ENCODE results near the gene PRPF39.

Gene PRPF39

DNA sequence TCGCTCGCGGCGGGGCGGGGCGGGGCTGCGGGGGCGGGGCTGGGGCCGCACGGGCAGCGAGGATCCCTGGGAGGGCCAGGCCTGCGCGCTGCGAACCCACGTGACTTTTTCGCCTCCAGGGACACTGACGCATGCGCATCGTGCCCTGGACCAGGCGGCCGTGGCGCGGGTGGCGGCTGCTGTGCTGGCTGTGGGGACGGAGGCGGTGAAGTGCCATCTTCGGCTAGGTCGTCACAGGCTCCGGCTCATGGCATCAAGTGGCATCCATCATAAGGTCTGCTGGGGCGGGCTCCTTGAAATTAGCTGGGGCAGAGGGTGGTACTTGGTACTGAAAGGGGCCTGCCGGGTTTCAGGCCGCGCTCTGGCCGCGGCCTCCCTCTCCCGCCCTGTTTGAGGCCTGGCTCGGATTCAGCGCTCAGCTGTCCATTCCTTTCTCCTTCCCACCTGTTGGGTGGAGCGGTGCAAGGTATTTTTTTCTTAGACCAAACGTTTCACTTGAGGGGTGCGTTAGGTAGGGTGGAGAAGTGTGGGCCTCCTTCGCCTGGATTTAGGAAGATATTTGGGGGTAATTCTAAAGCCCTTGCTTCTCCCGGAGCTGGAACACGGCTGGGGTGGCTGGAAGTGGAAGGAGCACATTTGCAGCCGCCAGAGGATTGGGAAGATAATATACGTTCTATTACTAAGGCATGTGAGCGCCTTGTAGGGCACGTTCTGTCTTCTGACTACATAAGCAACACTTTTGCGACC, at the start of gene PRPF39:
Gene PRPF39, plus strand, starts transcription at position 141 of the 747 bp plus-strand sequence. CDS start 11,124 bp downstream, outside the sequence.
- peak within 1 kb of the TSS; percentile 49 to 92 (median 85) for H3K27ac ChIP-seq
- peak within 1 kb of the TSS; percentile 47 to 86 (median 78) for H3K4me3 ChIP-seq

DNA sequence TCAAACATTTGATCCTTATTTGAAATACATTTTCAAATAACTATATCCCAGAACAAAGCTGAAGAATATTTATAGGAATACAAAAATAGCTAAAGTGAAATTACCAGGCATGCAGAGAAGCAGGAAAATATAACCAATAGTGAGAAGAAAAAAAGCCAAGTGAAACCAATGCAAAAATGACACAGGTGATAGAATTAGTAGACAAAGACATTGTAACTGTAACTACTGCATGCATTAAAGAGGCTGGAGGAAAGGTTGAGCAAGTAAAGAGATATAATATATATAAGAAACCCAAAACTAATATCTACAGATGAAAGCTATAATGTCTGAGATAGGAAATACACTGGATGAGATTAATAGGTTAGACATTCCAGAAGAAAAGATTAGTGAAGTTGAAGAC, 49.2 kb upstream of the PRPF39 start:
- no peak overlapping the region for H3K27ac ChIP-seq
- H3K4me3 ChIP-seq: no peak overlapping the region

- H3K4me3 ChIP-seq: no peak overlapping the region
- H3K27ac ChIP-seq: no peak overlapping the region
Observed at GRCh38 chr14:45038256-45038655, 45.7 kb upstream of the PRPF39 start.

- no peak overlapping the region for H3K4me3 ChIP-seq
- no peak overlapping the region for H3K27ac ChIP-seq
Observed at GRCh38 chr14:45038865-45039264, 45.1 kb upstream of the PRPF39 start.

DNA sequence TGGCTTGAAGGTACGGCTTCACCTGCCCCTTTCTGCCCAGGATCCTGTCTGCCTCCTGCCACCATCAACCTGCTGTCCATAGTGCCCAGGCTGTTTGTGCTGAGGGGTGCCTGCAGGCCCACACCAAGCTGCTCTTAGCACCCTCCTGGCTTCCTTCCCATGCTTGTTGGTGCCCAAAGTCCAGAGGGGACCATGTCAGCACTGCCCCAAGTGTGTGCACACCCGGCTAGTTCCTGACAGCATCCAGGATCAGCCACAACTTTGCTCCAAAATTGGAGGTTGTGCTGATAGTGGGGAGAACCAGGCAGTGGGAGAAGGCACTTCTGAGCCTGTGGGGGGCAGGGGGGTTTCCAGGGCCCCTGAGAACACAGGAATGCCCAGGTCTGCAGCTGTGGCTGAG, 44.5 kb upstream of the PRPF39 start:
- no peak overlapping the region for H3K4me3 ChIP-seq
- H3K27ac ChIP-seq: no peak overlapping the region

DNA sequence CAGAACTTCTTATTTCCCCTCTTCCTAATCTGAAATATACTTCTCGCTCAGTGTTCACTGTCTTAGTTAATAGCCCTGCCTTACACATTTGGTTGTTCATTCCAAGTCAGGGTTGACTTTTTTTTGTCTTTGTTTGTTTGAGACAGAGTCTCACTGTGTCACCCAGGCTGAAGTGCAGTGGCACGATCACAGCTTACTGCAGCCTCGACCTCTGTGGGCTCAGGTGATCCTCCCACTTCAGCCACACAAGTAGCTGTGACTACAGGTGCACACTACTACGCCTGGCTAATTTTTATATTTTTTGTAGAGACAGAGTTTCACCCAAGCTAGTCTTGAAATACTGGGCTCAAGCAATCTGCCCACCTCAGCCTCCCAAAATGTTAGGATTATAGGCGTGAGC, 42.3 kb upstream of the PRPF39 start:
- H3K27ac ChIP-seq: no peak overlapping the region
- H3K4me3 ChIP-seq: no peak overlapping the region

GRCh38 chr14:45044638-45045037, 39.3 kb upstream of the PRPF39 start:
- H3K27ac ChIP-seq: no peak overlapping the region
- no peak overlapping the region for H3K4me3 ChIP-seq

DNA sequence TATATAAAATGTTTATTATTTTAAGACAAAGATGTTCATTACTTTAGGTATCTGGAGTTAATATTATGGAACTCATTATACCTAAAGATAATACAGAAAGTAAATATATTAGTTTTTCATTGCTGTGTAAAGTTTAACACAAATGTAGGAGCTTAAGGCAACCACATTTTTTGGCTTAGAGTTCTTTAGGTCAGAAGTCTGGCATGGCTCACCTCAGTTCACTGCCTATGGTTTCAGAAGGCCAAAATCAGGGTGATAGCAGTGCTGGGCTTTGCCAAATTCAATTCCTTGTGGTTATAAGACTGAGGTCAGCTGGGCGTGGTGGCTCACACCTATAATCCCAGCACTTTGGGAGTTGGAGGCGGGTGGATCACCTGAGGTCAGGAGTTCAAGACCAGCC, 35.5 kb upstream of the PRPF39 start:
- Histone ChIP-seq H3K4me3 (no peak overlapping the region), H3K27ac (no peak overlapping the region)

GRCh38 chr14:45051180-45051579, 32.7 kb upstream of the PRPF39 start:
- no peak overlapping the region for H3K4me3 ChIP-seq
- no peak overlapping the region for H3K27ac ChIP-seq

- Histone ChIP-seq H3K27ac (no peak overlapping the region), H3K4me3 (no peak overlapping the region)
Observed at GRCh38 chr14:45051896-45052295, 32.0 kb upstream of the PRPF39 start.

DNA sequence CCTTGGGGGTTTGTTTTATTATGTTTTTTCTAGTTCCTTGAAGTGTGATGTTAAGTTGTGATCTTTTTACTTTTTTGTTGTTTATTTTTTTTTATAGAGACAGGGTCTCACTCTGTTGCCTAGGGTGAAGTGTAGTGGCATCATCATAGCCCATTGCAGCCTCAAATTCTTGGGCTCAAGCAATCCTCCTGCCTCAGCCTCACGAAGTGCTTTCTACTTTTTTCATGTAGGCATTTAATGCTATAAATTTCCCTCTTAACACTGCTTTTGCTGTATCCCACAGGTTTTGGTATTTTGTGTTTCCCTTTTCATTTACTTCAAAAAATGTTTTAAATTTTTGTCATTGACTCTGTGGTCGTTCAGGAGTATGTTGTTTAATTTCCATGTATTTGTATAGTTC, 26.6 kb upstream of the PRPF39 start:
- Histone ChIP-seq H3K4me3 (no peak overlapping the region), H3K27ac (no peak overlapping the region)

- Histone ChIP-seq H3K4me3 (no peak overlapping the region), H3K27ac (no peak overlapping the region)
Observed at GRCh38 chr14:45057881-45058364, 26.0 kb upstream of the PRPF39 start.

- Histone ChIP-seq H3K27ac (no peak overlapping the region), H3K4me3 (no peak overlapping the region)
Observed at GRCh38 chr14:45060551-45060950, 23.4 kb upstream of the PRPF39 start.

DNA sequence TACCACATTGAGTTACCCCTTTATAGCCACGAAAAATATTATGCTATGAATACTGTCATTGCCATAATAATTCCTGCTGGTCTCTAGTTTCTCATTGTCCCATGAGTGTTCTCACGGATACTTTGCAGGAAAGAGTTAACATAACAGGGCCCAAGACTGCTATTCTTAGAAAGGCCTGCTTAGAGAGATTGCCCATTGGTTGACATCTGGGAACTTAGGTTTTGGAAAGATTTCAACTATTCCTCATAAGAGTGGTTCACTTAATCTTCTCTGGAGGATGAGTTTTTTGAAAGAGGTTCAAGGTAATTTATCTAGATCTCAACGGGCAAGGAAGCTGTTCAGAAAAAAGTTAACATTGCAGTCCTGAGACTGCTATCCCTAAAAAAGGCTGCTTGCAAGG, 18.4 kb upstream of the PRPF39 start:
- Histone ChIP-seq H3K27ac (no peak overlapping the region), H3K4me3 (no peak overlapping the region)

- no peak overlapping the region for H3K27ac ChIP-seq
- no peak overlapping the region for H3K4me3 ChIP-seq
Observed at GRCh38 chr14:45065956-45066355, 18.0 kb upstream of the PRPF39 start.

DNA sequence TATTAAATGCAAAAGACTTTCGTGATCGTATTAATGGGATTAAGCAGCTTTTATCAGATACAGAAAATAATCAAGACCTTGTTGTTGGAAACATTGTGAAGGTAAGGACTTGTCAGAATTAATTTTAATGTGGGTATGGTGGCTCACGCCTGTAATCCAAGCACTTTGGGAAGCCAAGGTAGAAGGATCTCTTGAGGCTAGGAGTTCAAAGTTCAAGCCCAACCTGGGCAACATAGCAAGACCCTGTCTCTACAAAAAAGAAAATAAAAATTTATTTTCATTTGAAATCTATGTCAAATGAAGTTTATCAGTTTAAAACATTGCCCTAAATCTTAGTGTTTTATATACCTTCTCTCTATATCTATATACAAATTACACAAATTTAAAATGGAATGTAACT, 17.2 kb upstream of the PRPF39 start:
- H3K27ac ChIP-seq: no peak overlapping the region
- no peak overlapping the region for H3K4me3 ChIP-seq

GRCh38 chr14:45068396-45068795, 15.5 kb upstream of the PRPF39 start:
- no peak overlapping the region for H3K27ac ChIP-seq

DNA sequence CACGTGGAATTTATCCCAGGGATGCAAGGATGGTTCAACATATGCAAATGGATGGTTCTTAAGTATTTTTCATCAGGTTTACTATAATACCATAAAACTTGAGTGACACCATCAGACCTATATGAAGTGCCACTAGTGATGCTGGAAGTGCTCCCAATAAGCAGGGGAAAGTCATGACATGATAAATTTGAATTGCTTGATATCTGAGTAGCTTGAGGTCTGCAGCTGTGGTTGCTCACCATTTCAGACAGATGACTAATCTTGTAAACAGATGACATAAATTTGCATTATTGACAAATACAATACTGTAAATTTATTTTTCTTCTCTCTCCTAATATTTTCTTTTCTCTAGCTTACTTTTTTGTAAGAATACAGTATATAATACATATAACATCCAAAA, 13.7 kb upstream of the PRPF39 start:
- no peak overlapping the region for H3K4me3 ChIP-seq
- H3K27ac ChIP-seq: no peak overlapping the region

More at GRCh38 chr14:45068396-45068795, 15.5 kb upstream of the PRPF39 start:
- no peak overlapping the region for H3K4me3 ChIP-seq

GRCh38 chr14:45072126-45072525, 11.8 kb upstream of the PRPF39 start:
- Histone ChIP-seq H3K4me3 (no peak overlapping the region), H3K27ac (no peak overlapping the region)

DNA sequence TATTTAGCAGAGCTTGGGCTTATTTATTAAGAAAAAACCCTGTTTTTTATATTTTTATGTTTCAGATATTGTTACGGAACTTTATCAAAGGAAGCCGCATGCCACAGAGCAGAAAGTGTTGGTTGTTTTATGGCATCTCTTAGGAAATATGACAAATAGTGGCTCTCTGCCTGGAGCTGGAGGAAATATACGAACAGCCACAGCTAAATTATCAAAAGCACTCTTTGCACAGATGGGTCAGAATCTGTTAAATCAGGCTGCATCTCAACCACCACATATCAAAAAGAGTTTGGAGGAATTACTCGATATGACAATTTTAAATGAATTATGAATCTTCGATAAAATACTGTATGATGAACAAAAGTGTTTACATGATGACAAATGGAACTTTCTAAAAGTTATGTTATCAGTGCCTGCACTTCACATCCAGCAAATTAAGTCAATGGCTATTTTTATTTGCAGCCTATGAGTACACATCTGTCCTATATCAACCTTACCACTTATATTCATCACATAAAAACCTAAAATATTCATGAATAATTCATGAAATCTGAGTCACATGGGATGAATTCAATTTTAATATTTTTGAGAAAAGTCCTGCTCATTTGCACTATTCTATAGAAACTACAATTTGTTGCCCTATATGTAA, 10.6 kb upstream of the PRPF39 start:
- Histone ChIP-seq H3K27ac (no peak overlapping the region), H3K4me3 (no peak overlapping the region)

DNA sequence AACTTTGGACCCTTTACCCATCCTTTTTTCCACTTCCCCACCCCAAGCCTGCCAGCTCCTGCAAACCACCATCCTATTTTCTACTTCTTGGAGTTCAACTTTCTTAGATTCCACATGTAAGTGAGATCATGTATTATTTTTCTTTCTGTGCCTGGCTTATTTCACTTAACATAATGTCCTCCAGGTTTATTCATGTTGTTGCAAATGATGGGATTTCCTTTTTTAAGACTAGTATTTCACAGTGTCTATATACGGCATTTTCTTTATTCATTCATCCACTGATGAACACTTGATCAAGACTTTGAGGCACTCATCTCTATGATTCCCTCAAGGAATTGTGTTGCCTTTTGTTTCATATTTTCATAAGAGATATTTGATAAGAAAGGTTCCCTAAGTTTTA, 5.6 kb upstream of the PRPF39 start:
- Histone ChIP-seq H3K27ac (no peak overlapping the region), H3K4me3 (no peak overlapping the region)

All from skin epidermis (tissue), 12 donors.